Naive thymus-derived CD8-positive, alpha-beta T cell (primary cell): ENCODE results near the gene STAG1. TPM values are rescaled to one million over a fixed set of nuclear protein-coding genes. Genes with fewer than 3 reads are reported as not detected.

Source experiments
- ATAC-seq, 2 donors: fragments of 150-1000 bp; cut with Tn5 transposase in 1 of 2; sonication (Bioruptor Pico), chemical (Tn5 transposase) in 1 of 2; 1 replicate in 1 of 2; 2 replicates in 1 of 2; pipeline ENCODE4 v1.10.0; 2021; ENCODE audit warnings: mild to moderate bottlenecking in 2 of 2, moderate library complexity in 2 of 2
- POLR2A ChIA-PET: fragments of 350-600 bp; sonication (Branson Sonifier 250); formaldehyde crosslinking; loops from one replicate; lab custom pipeline; 2021; ENCODE audit warnings: antibody characterized with exemption; lab: Charles Lee
- DNase-seq, 10 donors: peaks; one replicate each; pipeline versions ENCODE4 v3.0.0 to v3.0.0-alpha.2; 2020 to 2022
- H3K27ac Mint-ChIP-seq, 10 donors: one replicate each; pipeline ENCODE4 v1.8.0; 2020 to 2022; ENCODE audit warnings: mild to moderate bottlenecking in 10 of 10, mixed read lengths in 10 of 10, moderate library complexity in 4 of 10, inconsistent platforms in 1 of 10
- H3K27me3 Mint-ChIP-seq, 5 donors: one replicate each; pipeline ENCODE4 v1.8.0; 2021 to 2022; ENCODE audit warnings: mixed read lengths in 5 of 5
- H3K36me3 Mint-ChIP-seq, 3 donors: one replicate each; pipeline ENCODE4 v1.8.0; 2020 to 2022; ENCODE audit warnings: mixed read lengths in 3 of 3, mild to moderate bottlenecking in 2 of 3, inconsistent platforms in 1 of 3
- H3K4me1 Mint-ChIP-seq, 4 donors: one replicate each; pipeline ENCODE4 v1.8.0; 2021 to 2022; ENCODE audit warnings: mixed read lengths in 4 of 4
- H3K4me3 Mint-ChIP-seq, 10 donors: one replicate each; pipeline ENCODE4 v1.8.0; 2020 to 2022; ENCODE audit warnings: mild to moderate bottlenecking in 10 of 10, mixed read lengths in 10 of 10, moderate library complexity in 6 of 10, inconsistent platforms in 1 of 10
- H3K9me3 Mint-ChIP-seq, 9 donors: one replicate each; pipeline ENCODE4 v1.8.0; 2020 to 2022; ENCODE audit warnings: mixed read lengths in 9 of 9, mild to moderate bottlenecking in 3 of 9, inconsistent platforms in 1 of 9, moderate library complexity in 1 of 9
- polyA plus RNA-seq, 3 donors: library from polyadenylated mRNA; unstranded; fragments of 300-500 nt; fragmentation: Illumina TruSeq; gene quantifications; one replicate each; pipeline ENCODE4 v1.2.3, GENCODE V29; 2021
- total RNA-seq, 8 experiments: library from RNA in 2 of 8; stranded (reverse) in 2 of 8; gene quantifications; one replicate each; pipeline ENCODE4 v1.2.3 and lab custom pipeline; 2021 to 2026

STAG1 gene
- total and polyA plus RNA-seq, 5 experiments from 2014 or later, result 15.1 to 51.2 (median 17.5) TPM

DNA sequence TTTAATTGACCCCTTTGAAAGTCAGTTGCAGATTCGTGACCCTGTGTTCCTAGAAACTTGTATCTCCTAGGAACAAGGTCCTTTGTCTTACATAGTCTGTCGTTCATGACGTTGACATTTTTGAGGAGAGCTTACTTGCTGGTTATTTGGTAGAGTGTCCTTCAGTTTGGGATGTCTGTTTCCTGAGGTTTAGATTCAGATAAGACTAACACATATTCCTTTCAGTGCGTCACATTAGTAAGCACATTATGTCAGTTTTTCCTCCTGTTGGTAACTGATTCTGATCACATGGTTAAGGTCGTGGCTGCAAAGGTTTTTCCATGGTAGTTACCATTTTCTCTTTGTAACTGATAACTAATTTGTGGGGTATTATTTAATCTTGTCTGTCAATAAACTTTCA, 421.3 kb downstream of the STAG1 start:
- H3K4me1 Mint-ChIP-seq, result peaks cover 0 to 3% (median 0%) of the 10 kb centered on the region in 4 donors
- H3K9me3 Mint-ChIP-seq, result no peaks in the 10 kb centered on the region
- H3K4me3 Mint-ChIP-seq, result no peak overlapping the region
- peak overlapping the region in 2 of 10 donors; percentile 15 to 26 for H3K27ac Mint-ChIP-seq
- no peaks in the 10 kb centered on the region for H3K27me3 Mint-ChIP-seq
- DNase-seq (no peak), ATAC-seq (no peak)
- H3K36me3 Mint-ChIP-seq, result peaks cover 0 to 71% (median 47%) of the 10 kb centered on the region in 3 donors
- POLR2A ChIA-PET, result no interaction called here

DNA sequence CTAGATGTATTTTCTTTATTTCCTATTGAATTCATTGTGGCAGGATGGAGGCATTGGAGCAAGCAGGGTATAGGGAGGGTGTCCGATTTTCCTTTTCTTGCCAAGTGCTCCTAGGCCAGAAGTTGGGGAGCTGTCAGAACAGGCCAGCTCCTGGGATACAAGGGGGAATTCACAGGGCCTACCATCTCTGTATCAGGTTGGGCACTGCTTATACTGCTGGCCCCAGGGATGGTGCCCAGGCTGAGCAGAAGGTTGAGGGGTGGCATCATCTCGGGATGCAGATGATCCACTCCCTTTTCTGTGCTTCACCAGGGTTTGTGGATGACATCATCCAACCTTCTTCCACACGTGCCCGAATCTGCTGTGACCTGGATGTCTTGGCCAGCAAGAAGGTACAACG, 422.6 kb downstream of the STAG1 start:
- Mint-ChIP-seq H3K27ac (no peak overlapping the region), H3K27me3 (no peaks in the 10 kb centered on the region), H3K4me3 (no peak overlapping the region), H3K4me1 (peaks cover 0 to 3% (median 0%) of the 10 kb centered on the region in 4 donors), H3K9me3 (peaks cover 0 to 5% (median under 1%) of the 10 kb centered on the region in 9 donors), H3K36me3 (peaks cover 1 to 74% (median 51%) of the 10 kb centered on the region in 3 donors)
- DNase-seq (no peak), ATAC-seq (no peak)
- POLR2A ChIA-PET, result no interaction called here

DNA sequence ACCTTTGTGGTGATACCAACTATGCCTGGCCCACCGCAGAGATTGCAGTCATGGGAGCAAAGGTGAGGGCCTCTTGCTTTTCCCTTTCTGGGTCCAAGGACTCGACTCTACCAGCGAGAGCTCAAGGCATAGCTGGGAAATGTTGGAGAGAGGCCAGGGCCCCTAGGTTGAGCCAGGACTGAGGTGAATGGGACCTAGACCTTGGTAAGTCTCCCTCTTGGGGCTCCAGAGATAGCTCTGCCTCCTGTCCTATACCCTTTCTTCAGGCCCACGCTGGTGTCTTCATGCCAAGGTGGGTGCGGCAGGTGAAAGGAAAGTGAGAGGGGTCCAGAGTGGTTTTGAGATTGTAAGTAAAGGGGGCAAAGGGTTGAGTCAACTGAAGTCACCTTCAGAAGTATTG, 424.5 kb downstream of the STAG1 start:
- POLR2A ChIA-PET, result no interaction called here
- H3K27ac Mint-ChIP-seq, result no peak overlapping the region

DNA sequence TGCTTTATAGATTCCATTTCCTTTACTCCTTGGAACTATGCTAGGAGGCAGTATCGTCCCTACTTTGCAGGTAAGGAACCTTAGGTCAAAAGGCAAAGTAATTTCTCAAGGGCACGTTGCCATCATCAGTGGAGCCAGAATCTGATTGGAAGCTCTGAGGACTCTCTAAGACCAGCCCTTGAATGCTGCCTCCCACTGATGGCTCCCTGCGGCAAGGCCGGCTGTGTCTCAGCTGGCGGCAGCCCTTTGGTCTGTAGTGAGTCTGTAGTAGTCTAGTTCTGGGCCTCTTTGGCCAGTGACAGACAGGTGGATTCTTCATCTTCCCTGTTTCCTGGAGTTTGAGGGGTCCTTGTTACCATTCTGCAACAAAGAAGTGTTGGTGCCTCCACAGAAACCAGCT, 425.9 kb downstream of the STAG1 start:
- Mint-ChIP-seq H3K27me3 (no peaks in the 10 kb centered on the region), H3K36me3 (peaks cover 33 to 83% (median 67%) of the 10 kb centered on the region in 3 donors), H3K27ac (peak overlapping the region in 1 of 10 donors; percentile 13), H3K4me3 (no peak overlapping the region), H3K4me1 (no peaks in the 10 kb centered on the region), H3K9me3 (peaks cover 7 to 36% (median 24%) of the 10 kb centered on the region in 9 donors)
- POLR2A ChIA-PET, result no interaction called here
- DNase-seq, result no peak
- no peak for ATAC-seq

More for the DNA sequence above, 424.5 kb downstream of the STAG1 start:
- no peak for ATAC-seq
- Mint-ChIP-seq H3K4me1 (no peaks in the 10 kb centered on the region), H3K36me3 (peaks cover 19 to 77% (median 60%) of the 10 kb centered on the region in 3 donors), H3K4me3 (no peak overlapping the region), H3K9me3 (peaks cover 5 to 23% (median 14%) of the 10 kb centered on the region in 9 donors), H3K27me3 (no peaks in the 10 kb centered on the region)
- DNase-seq, result no peak

DNA sequence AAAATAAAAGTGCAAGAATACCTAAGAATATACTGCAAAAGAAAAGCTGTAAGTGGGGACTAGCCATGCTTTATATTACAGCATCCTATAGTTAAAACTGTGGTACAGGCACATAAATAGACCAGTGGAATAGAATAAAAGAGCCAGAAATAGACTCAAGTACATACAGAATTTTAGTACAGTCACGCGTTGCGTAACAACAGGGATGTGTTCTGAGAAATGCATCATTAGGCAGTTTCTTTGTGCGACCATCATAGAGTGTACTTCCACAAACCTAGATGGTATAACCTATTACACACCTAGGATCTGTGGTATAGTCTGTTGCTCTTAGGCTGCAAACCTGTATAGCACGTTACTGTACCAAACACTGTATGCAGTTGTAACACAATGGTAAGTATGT, 440.2 kb downstream of the STAG1 start:
- no peaks in the 10 kb centered on the region for H3K27me3 Mint-ChIP-seq
- no peaks in the 10 kb centered on the region for H3K4me1 Mint-ChIP-seq
- no peak overlapping the region for H3K4me3 Mint-ChIP-seq
- POLR2A ChIA-PET, result no interaction called here
- H3K9me3 Mint-ChIP-seq, result peaks cover 0 to 4% (median 0%) of the 10 kb centered on the region in 9 donors
- no peak for ATAC-seq
- no peak for DNase-seq
- H3K27ac Mint-ChIP-seq, result no peak overlapping the region
- H3K36me3 Mint-ChIP-seq, result peaks cover 10 to 64% (median 35%) of the 10 kb centered on the region in 3 donors

DNA sequence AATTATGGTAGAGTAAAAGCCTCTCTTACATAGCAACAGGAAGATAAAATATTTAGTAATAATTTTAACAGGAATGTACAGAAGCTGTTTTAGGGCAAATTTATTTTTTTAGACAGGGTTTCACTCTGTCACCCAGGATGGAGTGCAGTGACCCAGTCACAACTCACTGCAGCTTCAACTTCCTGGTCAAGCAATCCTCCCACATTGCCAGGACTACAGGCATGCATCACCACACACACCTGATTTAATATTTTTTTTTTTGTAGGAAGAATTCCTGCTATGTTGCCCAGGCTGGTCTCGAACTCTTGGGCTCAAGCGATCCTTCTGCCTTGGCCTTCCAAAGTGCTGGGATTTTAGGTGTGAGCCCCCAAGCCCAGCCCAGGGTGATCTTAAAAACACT, 440.9 kb downstream of the STAG1 start:
- Mint-ChIP-seq H3K27ac (no peak overlapping the region), H3K4me3 (no peak overlapping the region), H3K36me3 (peaks cover 10 to 57% (median 32%) of the 10 kb centered on the region in 3 donors), H3K27me3 (no peaks in the 10 kb centered on the region), H3K9me3 (peaks cover 0 to 3% (median 0%) of the 10 kb centered on the region in 9 donors), H3K4me1 (no peaks in the 10 kb centered on the region)
- DNase-seq, result no peak
- POLR2A ChIA-PET, result no interaction called here
- no peak for ATAC-seq

DNA sequence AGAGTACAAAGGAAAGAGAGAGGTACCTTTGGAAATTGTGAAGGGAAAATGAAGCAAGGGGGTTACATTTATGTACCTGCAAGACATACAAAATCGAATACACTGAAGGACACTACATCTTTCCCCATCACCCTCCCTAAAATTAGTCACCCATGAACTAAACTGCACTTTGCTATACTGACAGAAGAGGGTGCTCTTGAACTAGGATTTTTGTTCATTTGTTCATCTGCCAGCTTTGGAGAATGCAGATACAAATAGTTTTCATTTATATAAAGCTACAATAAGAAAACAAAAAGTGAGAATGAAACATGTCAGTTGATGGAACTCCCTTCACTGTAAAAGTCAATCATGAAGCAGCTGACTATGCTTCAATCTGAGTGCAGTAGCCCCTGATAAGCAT, 446.3 kb downstream of the STAG1 start:
- H3K27ac Mint-ChIP-seq, result no peak overlapping the region
- no peaks in the 10 kb centered on the region for H3K27me3 Mint-ChIP-seq
- H3K4me3 Mint-ChIP-seq, result no peak overlapping the region
- H3K9me3 Mint-ChIP-seq, result peaks cover 0 to 3% (median 0%) of the 10 kb centered on the region in 9 donors
- no peak for DNase-seq
- no peak for ATAC-seq
- peaks cover 0 to 2% (median 0%) of the 10 kb centered on the region in 4 donors for H3K4me1 Mint-ChIP-seq
- POLR2A ChIA-PET, result no interaction called here
- H3K36me3 Mint-ChIP-seq, result peaks cover 20 to 55% (median 43%) of the 10 kb centered on the region in 3 donors

DNA sequence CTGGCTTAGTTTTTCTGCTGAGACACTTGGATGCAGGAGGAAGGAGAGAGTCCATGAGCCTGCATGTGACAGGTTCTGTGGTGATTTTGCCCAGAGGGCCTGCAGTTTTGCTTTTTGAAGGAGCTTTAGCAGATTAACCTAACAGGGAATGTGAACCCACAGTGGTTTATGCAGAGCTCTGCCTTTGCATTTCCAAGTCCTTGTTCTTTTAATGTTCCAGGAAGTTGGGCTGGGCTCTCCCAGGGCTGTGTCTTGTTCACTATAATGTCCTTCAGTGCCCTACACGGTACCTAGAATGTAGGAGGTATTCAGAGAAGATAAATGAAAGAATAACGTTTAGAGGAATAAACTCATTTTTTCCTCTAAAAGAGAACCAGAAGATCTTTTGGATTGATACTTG, 451.7 kb downstream of the STAG1 start:
- Mint-ChIP-seq H3K27me3 (no peaks in the 10 kb centered on the region), H3K9me3 (no peaks in the 10 kb centered on the region), H3K27ac (no peak overlapping the region), H3K4me3 (no peak overlapping the region), H3K36me3 (peaks cover 9 to 63% (median 38%) of the 10 kb centered on the region in 3 donors), H3K4me1 (peaks cover 0 to 2% (median 0%) of the 10 kb centered on the region in 4 donors)
- POLR2A ChIA-PET, result no interaction called here
- DNase-seq, result no peak
- ATAC-seq, result no peak

DNA sequence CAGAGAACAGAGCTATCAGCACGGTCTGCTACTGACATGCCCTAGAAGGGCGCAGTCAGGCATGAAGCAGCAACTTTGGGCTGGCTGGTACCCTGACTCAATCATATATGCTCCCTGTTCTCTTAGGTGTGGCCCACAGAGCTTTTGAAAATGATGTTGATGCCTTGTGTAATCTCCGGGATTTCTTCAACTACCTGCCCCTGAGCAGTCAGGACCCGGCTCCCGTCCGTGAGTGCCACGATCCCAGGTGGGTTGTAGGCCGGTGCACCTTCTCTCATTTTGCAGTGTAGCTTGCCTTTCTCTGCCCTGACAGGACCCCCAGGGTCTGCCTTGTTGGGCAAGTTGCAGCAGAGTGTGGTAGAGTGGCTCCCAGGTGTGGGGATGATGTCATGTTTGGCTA, 454.4 kb downstream of the STAG1 start:
- Mint-ChIP-seq H3K27ac (peak overlapping the region in 5 of 10 donors; percentile 3 to 37 (median 16)), H3K9me3 (no peaks in the 10 kb centered on the region), H3K36me3 (peaks cover 19 to 77% (median 43%) of the 10 kb centered on the region in 3 donors), H3K4me3 (no peak overlapping the region), H3K27me3 (no peaks in the 10 kb centered on the region), H3K4me1 (peaks cover 0 to 2% (median 0%) of the 10 kb centered on the region in 4 donors)
- DNase-seq, result no peak
- POLR2A ChIA-PET, result no interaction called here
- no peak for ATAC-seq

DNA sequence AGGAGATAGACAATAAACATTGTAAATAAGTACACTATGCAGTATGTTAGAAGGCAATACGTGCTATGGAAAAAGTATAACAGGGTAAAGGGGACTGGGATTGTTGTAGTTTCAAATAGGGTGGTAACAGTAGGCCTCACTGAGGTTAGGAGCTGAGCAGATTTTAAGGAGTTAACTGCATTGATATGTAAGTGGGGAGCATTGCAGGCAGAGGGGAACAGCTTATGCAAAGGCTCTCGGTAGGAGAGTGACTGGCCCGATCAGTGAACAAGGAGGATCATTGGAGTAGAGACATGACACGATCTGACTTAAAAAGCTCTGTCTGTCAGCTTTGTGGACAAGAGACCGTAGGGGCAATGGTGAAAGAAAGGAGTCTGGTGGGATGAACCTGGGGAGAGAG, 455.2 kb downstream of the STAG1 start:
- peak overlapping the region in 2 of 10 donors; percentile 11 to 12 for H3K27ac Mint-ChIP-seq
- peaks cover 19 to 84% (median 44%) of the 10 kb centered on the region in 3 donors for H3K36me3 Mint-ChIP-seq
- no peaks in the 10 kb centered on the region for H3K9me3 Mint-ChIP-seq
- no peaks in the 10 kb centered on the region for H3K27me3 Mint-ChIP-seq
- POLR2A ChIA-PET, result no interaction called here
- no peak for DNase-seq
- no peak overlapping the region for H3K4me3 Mint-ChIP-seq
- H3K4me1 Mint-ChIP-seq, result peaks cover 0 to 5% (median 0%) of the 10 kb centered on the region in 4 donors
- ATAC-seq, result no peak

DNA sequence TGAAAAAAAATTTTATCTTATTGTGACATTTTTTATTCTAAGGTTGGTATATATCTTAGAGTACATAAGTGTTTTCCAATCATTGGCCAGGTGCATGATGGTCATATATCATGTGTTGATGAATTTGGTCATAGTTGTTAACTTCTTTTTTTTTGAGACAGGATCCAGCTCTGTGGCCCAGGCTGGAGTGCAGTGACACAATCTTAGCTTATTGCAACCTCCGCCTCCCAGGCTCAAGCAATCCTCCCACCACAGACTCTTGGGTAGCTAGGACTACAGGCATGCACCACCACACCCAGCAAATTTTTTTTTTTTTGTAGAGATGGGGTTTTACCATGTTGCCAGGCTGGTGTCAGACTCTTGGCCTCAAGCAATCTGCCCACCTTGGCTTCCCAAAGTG, 458.0 kb downstream of the STAG1 start:
- Mint-ChIP-seq H3K9me3 (no peaks in the 10 kb centered on the region), H3K27me3 (no peaks in the 10 kb centered on the region), H3K27ac (no peak overlapping the region), H3K4me1 (peaks cover 2 to 8% (median 5%) of the 10 kb centered on the region in 4 donors), H3K36me3 (peaks cover 22 to 83% (median 53%) of the 10 kb centered on the region in 3 donors), H3K4me3 (no peak overlapping the region)
- DNase-seq, result no peak
- no peak for ATAC-seq
- POLR2A ChIA-PET, result interaction anchor here (0.6 kb wide), 1 partner anchor 436 kb away, joined by 3 read pairs; no protein-coding TSS in a partner anchor

DNA sequence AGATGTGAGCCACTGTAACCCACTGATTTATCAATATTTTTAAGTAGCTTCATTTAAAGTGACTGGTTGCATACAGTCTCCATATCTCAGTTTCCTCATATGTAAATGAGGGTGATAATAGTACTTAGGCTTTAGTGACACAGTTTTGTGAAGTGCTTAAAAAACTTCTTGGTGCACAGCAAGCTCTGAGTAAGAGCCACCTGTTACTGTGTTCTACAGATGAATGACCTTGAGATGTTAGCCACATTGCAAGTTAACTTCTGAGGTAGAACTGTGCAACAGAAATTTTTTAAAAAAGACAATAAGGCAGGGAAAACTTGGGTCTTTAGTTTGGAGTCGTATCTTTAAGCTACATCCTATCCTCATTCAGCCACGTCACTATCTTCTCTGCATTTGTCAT, 458.9 kb downstream of the STAG1 start:
- H3K27ac Mint-ChIP-seq, result peak overlapping the region in 3 of 10 donors; percentile 21 to 58 (median 29)
- POLR2A ChIA-PET, result no interaction called here
- H3K27me3 Mint-ChIP-seq, result no peaks in the 10 kb centered on the region
- H3K4me1 Mint-ChIP-seq, result peaks cover 2 to 8% (median 5%) of the 10 kb centered on the region in 4 donors
- ATAC-seq (no peak), DNase-seq (no peak)
- H3K4me3 Mint-ChIP-seq, result no peak overlapping the region
- no peaks in the 10 kb centered on the region for H3K9me3 Mint-ChIP-seq
- peaks cover 22 to 78% (median 50%) of the 10 kb centered on the region in 3 donors for H3K36me3 Mint-ChIP-seq

DNA sequence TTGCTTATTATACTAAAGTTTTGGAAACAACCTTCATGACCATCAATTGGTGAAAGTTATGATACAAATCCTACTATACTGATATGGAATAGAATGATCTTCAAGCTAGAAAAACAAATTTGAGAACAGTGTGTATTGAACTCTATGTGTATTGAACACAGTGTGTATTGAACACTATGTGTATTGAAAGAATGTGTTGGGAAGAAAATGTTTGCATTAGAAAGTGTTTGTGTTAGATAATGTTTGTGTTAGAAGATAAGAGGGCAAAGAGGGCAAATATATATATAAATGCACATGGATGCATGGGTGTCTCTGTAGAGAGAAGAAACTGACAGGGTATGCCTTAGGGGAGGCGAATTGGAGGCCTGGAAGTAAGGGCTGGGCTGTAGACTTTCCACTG, 459.7 kb downstream of the STAG1 start:
- no peak for DNase-seq
- H3K27me3 Mint-ChIP-seq, result no peaks in the 10 kb centered on the region
- peak overlapping the region in 1 of 10 donors; percentile 7 for H3K27ac Mint-ChIP-seq
- H3K4me3 Mint-ChIP-seq, result no peak overlapping the region
- no peaks in the 10 kb centered on the region for H3K9me3 Mint-ChIP-seq
- peaks cover 22 to 76% (median 52%) of the 10 kb centered on the region in 3 donors for H3K36me3 Mint-ChIP-seq
- peaks cover 2 to 10% (median 5%) of the 10 kb centered on the region in 4 donors for H3K4me1 Mint-ChIP-seq
- POLR2A ChIA-PET, result no interaction called here
- ATAC-seq, result no peak

DNA sequence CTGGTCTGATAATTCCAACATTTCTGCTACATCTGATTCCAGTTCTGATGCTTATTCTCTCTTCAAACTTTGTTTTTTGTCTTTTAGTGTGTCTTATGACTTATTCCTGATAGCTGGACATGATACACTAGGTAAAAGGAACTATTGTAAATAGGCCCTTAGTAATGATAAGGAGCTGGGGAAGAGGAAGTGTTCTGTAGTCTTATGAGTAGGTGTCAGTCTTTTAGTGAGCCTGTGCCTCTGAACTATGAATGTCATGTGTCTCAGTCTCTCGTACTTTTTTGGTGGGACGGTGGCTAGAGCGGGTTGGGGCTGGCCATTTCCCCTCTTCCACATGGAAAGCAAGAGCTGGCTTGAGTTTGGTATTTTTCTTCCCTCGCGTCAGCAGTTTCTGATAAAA, 460.9 kb downstream of the STAG1 start:
- POLR2A ChIA-PET, result no interaction called here

More for the DNA sequence above, 460.9 kb downstream of the STAG1 start:
- no peak for ATAC-seq
- Mint-ChIP-seq H3K27ac (peak overlapping the region in 1 of 10 donors; percentile 44), H3K9me3 (no peaks in the 10 kb centered on the region), H3K36me3 (peaks cover 22 to 77% (median 59%) of the 10 kb centered on the region in 3 donors), H3K4me3 (no peak overlapping the region), H3K27me3 (no peaks in the 10 kb centered on the region), H3K4me1 (peaks cover 2 to 10% (median 6%) of the 10 kb centered on the region in 4 donors)
- DNase-seq, result no peak
